ENCODE measurements around the gene S100A4. TPM values are rescaled to one million over a fixed set of nuclear protein-coding genes. Genes with fewer than 3 reads are reported as not detected.

Gene S100A4
- total RNA-seq, 1 donor from 2014 or later, result 337 TPM

DNA sequence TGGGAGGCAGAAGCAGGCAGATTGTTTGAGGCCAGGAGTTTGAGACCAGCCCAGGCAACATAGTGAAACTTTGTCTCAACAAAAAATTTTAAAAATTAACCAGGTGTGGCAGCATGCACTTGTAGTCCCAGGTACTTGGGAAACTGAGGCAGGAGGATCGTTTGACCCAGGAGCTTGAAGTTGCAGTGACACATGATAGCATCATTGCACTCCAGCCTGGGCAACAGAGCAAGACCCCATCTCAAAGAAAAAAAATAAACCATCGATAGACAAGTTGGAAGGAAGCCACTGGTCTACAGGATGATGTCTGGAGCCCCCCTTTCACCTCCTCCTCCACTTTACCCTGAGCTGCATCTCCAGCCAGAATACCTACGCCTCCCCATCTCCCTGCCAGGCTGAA lies 26.4 kb downstream of the S100A4 start:
- no peak overlapping the region for H3K27ac Mint-ChIP-seq (ENCODE audit: unreplicated experiment)
- no peak overlapping the region for H3K4me3 Mint-ChIP-seq (ENCODE audit: unreplicated experiment)
- peaks cover 31% of the 10 kb centered on the region for H3K4me1 Mint-ChIP-seq (ENCODE audit: unreplicated experiment)
- no peak for TF ChIP-seq CTCF (IDR thresholded peaks at IDR 0.05)
- DNase-seq (ENCODE audit: extremely low spot score, unreplicated experiment), result no peak
- H3K27me3 Mint-ChIP-seq (ENCODE audit: unreplicated experiment), result no peaks in the 10 kb centered on the region
- no peaks in the 10 kb centered on the region for H3K9me3 Mint-ChIP-seq (ENCODE audit: unreplicated experiment)
- no peaks in the 10 kb centered on the region for H3K36me3 Mint-ChIP-seq (ENCODE audit: unreplicated experiment)

DNA sequence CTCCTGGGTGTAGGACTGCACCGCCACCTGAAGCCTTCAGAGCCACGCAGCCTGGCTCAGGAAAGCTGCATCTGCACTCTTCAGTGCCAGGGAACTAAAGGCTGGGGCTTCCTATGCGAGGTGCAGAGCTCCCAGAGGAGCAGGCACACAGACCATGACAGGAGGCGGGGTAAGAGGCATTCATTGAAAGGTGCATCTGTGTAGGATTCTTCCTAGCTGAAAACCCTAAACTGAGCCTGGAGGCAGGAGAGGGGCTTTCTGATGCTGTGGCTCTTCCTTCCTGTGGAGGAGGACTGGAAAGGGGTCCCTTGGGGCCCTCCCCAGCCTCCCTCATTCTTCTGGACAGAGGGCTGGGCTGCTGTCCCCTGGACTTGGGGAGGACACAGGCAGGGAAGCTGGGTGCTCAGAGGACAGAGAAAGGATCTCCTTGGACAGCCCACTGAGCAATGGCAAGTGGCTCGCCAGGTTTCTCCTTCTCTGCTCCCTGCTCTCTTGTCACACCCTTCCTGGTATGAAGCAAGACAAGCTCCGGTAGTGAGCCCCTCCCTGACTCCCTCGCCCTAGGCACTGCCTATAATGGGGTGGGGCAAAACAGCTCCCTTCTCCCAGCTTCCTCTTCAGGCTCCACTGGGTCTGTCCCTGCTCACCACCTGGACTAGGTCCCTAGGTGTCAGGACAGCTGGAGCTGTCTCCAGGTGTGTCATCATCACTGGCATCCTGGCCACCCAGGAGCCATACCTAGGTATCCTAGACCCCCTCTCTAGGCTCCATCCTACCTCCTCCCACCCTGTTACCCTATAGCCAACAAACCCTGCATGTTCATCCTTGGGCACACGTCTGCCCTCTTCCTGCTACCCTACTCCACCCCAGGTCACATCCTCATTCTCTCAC lies 29.9 kb downstream of the S100A4 start:
- Mint-ChIP-seq H3K36me3 (ENCODE audit: unreplicated experiment) (no peaks in the 10 kb centered on the region), H3K4me1 (ENCODE audit: unreplicated experiment) (peaks cover 41% of the 10 kb centered on the region), H3K9me3 (ENCODE audit: unreplicated experiment) (no peaks in the 10 kb centered on the region), H3K27ac (ENCODE audit: unreplicated experiment) (no peak overlapping the region), H3K4me3 (ENCODE audit: unreplicated experiment) (no peak overlapping the region), H3K27me3 (ENCODE audit: unreplicated experiment) (no peaks in the 10 kb centered on the region)
- no peak for DNase-seq (ENCODE audit: extremely low spot score, unreplicated experiment)
- no peak for TF ChIP-seq CTCF (IDR thresholded peaks at IDR 0.05)

- Mint-ChIP-seq H3K4me1 (ENCODE audit: unreplicated experiment) (peaks cover 36% of the 10 kb centered on the region), H3K27ac (ENCODE audit: unreplicated experiment) (no peak overlapping the region), H3K36me3 (ENCODE audit: unreplicated experiment) (no peaks in the 10 kb centered on the region), H3K4me3 (ENCODE audit: unreplicated experiment) (no peak overlapping the region), H3K27me3 (ENCODE audit: unreplicated experiment) (no peaks in the 10 kb centered on the region), H3K9me3 (ENCODE audit: unreplicated experiment) (no peaks in the 10 kb centered on the region)
- TF ChIP-seq CTCF (IDR thresholded peaks at IDR 0.05), result no peak
- no peak for DNase-seq (ENCODE audit: extremely low spot score, unreplicated experiment)
Measured at GRCh38 chr1:153513666-153514065, 31.9 kb downstream of the S100A4 start.

GRCh38 chr1:153513023-153513422 lies 32.6 kb downstream of the S100A4 start:
- Mint-ChIP-seq H3K27ac (ENCODE audit: unreplicated experiment) (no peak overlapping the region), H3K27me3 (ENCODE audit: unreplicated experiment) (no peaks in the 10 kb centered on the region), H3K9me3 (ENCODE audit: unreplicated experiment) (no peaks in the 10 kb centered on the region), H3K4me1 (ENCODE audit: unreplicated experiment) (peaks cover 30% of the 10 kb centered on the region), H3K36me3 (ENCODE audit: unreplicated experiment) (no peaks in the 10 kb centered on the region), H3K4me3 (ENCODE audit: unreplicated experiment) (no peak overlapping the region)
- DNase-seq (ENCODE audit: extremely low spot score, unreplicated experiment), result no peak
- TF ChIP-seq CTCF (IDR thresholded peaks at IDR 0.05), result no peak

DNA sequence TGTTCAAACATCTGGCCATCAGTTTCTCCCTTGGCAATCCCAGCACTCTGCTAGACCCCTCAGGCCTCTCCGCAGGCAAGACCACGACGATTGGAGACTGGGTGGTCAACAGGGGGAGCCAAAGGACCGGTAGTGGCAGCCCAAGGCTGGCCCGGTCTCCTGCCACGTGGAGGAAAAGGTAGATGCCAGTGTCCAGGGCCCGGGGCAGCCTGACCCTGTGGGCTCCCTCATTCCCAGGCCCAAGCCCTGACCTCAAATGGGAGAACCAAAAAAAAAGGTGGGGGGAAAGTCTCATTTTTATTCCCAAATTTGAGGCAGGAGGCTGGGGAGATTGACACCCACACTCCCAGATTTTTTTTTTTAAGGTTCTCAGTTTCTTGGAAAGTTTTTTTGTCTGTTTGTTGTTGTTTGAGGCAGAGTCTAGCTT lies 34.6 kb downstream of the S100A4 start:
- Mint-ChIP-seq H3K27me3 (ENCODE audit: unreplicated experiment) (no peaks in the 10 kb centered on the region), H3K4me3 (ENCODE audit: unreplicated experiment) (no peak overlapping the region), H3K27ac (ENCODE audit: unreplicated experiment) (peak overlapping the region; percentile 77), H3K36me3 (ENCODE audit: unreplicated experiment) (no peaks in the 10 kb centered on the region), H3K4me1 (ENCODE audit: unreplicated experiment) (peaks cover 45% of the 10 kb centered on the region), H3K9me3 (ENCODE audit: unreplicated experiment) (no peaks in the 10 kb centered on the region)
- TF ChIP-seq CTCF (IDR thresholded peaks at IDR 0.05), result peak; percentile 99
- DNase-seq (ENCODE audit: extremely low spot score, unreplicated experiment), result peak; percentile 95
